ENCODE measurements around the gene POLR2L. TPM values are rescaled to one million over a fixed set of nuclear protein-coding genes. Genes with fewer than 3 reads are reported as not detected.
A peak's percentile ranks its signal among the peaks of the same experiment; 100 is the strongest.

POLR2L gene
- total RNA-seq = 166 and 213 TPM in 2 replicates

DNA sequence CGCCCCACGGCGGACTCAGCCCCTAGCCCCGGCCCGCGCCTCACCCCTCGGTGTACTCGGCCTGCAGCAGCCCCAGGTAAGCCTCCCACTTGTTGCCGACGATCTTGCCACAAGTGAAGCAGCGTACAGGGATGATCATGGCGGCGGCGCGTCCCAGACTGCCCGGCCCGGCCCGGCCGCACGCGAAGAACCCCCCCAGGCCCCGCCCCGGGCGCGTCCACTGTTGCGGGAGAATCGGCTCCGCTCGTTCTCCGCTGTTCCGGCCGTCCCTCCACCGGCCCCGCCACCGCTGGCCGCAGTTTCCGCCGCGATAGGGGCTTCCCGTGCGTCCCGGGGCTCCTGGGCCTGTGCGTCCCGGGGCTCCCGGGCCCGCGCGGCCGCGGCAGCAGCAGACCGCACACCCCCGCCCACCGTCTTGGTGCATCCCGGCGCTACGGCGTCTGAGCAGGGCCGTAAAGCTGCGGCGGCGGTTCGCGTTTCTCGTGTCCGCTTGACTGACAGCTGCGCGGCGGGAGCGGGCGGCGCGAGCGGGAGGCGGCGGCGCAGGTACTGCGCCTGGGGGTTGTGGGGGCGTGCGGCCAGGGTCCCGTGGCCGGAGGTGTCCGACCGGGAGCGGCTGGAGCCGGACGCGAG lies at the start of gene POLR2L, which contains the start of gene TSPAN4:
Gene POLR2L, minus strand, starts transcription at position 160 of the 633 bp plus-strand sequence. Its CDS starts 21 bp downstream, at position 139.
Gene TSPAN4, plus strand, starts transcription at position 483 of the 633 bp plus-strand sequence. CDS start 7,453 bp downstream, outside the sequence.
- H3K4me3 ChIP-seq (ENCODE audit: low read depth, low read length) = peak within 1 kb of the TSS; percentile 98
- TF ChIP-seq, protein P1, sequence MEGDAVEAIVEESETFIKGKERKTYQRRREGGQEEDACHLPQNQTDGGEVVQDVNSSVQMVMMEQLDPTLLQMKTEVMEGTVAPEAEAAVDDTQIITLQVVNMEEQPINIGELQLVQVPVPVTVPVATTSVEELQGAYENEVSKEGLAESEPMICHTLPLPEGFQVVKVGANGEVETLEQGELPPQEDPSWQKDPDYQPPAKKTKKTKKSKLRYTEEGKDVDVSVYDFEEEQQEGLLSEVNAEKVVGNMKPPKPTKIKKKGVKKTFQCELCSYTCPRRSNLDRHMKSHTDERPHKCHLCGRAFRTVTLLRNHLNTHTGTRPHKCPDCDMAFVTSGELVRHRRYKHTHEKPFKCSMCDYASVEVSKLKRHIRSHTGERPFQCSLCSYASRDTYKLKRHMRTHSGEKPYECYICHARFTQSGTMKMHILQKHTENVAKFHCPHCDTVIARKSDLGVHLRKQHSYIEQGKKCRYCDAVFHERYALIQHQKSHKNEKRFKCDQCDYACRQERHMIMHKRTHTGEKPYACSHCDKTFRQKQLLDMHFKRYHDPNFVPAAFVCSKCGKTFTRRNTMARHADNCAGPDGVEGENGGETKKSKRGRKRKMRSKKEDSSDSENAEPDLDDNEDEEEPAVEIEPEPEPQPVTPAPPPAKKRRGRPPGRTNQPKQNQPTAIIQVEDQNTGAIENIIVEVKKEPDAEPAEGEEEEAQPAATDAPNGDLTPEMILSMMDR (conservative IDR thresholded peaks at IDR 0.05; ENCODE audit: low read depth, low read length) = no peak
- DNase-seq (ENCODE audit: low read depth) = no peak

DNA sequence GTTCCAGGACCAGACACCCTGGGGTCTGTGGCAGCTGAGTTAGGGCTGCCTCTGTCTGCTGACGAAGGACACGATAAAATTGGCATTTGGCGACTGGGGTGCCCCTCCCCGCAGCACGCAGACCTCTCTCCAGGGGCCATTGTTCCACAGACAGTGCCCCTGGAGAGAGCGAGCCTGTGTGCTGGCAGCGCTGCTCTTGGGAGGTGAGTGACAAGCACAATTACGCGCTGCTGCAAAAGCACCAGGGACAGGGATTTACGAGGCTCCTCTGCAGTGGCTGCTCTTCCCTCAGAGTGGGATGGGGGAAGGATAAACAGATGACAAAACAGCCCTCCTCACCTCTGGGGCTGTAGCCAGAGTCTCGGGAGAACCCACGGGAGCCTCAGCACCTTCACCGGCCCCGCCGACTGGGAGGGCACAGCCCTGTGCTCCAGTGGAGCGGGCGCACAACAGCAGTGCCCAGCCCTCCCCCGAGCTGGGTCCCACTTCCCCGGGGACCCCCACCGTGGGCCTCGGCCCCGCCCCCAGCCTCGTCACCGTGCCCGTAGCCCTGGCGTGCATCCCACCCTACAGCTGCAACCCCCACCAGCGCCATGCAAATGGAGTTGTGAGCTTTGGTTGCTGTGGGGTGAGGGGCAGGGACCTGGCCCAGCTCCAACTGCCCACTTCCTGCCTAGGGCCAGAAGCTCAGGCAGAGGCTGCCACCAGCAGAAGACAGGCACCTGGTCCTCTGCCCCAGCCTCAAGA lies 48.6 kb upstream of the POLR2L start:
- no peak overlapping the region for H3K4me3 ChIP-seq (ENCODE audit: low read depth, low read length)
- DNase-seq (ENCODE audit: low read depth) = no peak
- TF ChIP-seq, protein P1 (conservative IDR thresholded peaks at IDR 0.05; ENCODE audit: low read depth, low read length) = no peak

DNA sequence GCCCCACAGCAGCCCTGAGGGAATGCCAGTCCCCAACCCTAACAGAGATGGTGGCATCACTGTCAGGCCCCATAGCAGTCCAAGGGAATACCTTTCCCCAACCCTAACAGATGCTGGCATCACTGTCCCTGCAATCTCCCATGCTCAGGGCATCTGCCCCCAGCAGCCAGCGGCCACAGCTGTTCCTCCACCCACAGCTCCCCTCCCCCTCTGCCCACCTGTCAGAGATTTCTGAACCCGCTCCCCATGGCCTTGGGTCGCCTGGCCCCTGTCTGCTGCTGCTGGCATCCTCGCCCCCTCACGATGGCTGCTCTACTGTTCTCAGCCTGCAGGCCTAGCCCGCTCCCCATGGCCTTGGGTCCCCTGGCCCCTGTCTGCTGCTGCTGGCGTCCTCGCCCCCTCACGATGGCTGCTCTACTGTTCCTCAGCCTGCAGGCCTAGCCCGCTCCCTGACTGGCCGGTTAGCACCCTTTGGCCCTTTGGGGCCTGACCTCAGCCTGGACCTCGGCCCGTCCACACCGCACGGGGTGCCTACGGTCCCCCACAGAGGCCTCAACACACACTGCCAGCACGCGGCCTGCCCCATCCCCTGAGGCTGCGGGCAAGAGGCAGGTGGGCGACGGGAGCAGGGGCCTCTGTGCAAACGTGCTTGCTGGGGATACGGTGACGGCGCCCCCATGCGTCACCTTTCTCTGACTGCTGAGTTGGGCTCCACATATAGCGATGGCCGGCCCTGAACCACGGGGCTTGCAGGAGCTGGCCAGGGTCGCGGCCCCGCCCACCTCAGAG lies 47.6 kb upstream of the POLR2L start:
- no peak overlapping the region for H3K4me3 ChIP-seq (ENCODE audit: low read depth, low read length)
- TF ChIP-seq, protein P1 (conservative IDR thresholded peaks at IDR 0.05; ENCODE audit: low read depth, low read length) = no peak
- no peak for DNase-seq (ENCODE audit: low read depth)

DNA sequence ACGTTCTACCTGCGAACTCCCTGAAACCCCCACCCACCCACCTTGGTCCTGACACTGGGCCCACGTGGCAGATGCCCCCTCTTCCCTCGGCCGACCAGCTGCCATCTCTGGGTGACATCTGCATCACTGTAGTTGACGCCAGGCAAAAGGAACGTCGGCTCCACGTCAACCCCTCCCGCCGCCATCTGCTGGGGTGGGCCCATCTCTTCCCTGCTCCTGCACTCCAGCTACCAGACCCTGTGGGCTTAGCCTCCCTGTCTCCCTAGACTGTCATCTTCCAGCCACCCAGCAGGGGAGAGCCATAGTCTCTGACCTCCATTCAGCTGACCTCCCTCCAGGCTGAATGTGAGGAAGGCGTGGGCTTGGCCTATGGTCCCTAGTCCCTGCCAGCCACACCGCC lies 46.9 kb upstream of the POLR2L start:
- no peak for DNase-seq (ENCODE audit: low read depth)
- no peak overlapping the region for H3K4me3 ChIP-seq (ENCODE audit: low read depth, low read length)
- TF ChIP-seq, protein P1 (conservative IDR thresholded peaks at IDR 0.05; ENCODE audit: low read depth, low read length) = no peak

DNA sequence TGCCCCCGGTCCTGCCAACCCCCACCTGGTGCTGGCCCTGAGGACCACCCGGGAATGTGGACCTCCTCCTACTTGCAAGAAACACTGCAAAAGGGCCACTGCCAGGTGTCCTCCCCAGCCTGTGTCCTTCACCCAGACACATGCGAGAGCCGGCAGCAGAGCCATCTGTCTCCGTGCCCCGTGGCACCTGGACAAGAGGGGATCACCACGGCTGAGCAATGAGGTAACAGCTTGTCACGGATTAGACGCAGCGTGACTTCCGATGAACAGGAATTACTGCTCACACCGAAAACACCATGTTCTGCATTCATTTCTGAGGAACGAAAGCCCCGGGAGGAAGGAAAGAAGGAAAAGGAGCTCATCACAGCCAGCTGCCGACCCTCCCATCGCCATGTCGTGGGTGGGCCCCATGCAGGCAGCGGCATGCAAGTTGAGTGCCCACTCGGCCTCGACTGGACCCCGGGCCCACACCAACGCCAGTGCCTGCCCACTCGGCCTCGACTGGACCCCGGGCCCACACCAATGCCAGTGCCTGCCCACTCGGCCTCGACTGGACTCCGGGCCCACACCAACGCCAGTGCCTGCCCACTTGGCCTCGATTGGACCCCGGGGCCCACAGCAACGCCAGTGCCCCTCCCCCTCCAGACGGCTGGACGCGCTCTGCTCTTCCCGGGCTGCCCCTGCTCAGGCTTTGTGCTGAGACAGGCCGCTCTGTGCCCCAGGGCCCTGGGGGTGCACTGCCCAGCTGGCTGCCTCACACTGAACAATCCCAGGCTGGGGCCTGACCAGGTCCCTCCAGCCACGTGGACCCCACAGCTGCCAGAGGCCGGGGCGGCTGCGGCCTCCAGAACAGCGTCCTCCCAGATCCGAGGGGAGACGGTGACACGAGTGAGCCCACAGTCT lies 46.2 kb upstream of the POLR2L start:
- no peak overlapping the region for H3K4me3 ChIP-seq (ENCODE audit: low read depth, low read length)
- TF ChIP-seq, protein P1 (conservative IDR thresholded peaks at IDR 0.05; ENCODE audit: low read depth, low read length) = no peak
- no peak for DNase-seq (ENCODE audit: low read depth)

DNA sequence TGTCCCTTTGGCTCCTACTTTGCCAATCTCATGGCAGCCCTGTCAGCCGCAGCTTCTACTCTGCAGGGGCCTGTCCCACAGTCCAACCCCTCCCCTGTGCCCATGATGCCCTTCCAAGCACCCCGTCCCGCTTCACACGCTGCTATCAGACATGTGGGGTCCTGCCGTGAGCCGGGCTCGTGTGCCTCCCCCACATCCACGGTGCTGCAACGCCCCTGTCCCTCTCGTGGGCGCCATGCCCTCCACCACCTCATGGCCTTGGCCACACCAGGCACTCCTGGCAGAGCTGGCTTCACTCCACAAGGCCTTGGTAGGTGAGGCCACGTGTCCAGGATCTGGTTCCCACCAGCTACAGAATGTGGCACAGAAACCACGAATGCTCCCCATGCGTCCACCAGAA lies 45.3 kb upstream of the POLR2L start:
- TF ChIP-seq, protein P1 (conservative IDR thresholded peaks at IDR 0.05; ENCODE audit: low read depth, low read length) = no peak
- no peak for DNase-seq (ENCODE audit: low read depth)
- H3K4me3 ChIP-seq (ENCODE audit: low read depth, low read length) = no peak overlapping the region

Data from epithelial cell of proximal tubule (primary cell).